Measurements from ENCODE around the gene TAF11L8.
"Not testable (repeated sequence)": the region's sequence is repeated elsewhere in the genome, so short reads cannot be mapped to it uniquely, and the experiment has no call there.

Gene TAF11L8

GRCh38 chr5:17604951-17605350, 14.2 kb upstream of the TAF11L8 start:
- no peak overlapping the region for H3K4me3 ChIP-seq (ENCODE audit: low read length)
- TF ChIP-seq CTCF (IDR thresholded peaks at IDR 0.05; ENCODE audit: insufficient read depth, low read depth, low read length, missing control alignments): no peak

GRCh38 chr5:17603880-17604279, 13.1 kb upstream of the TAF11L8 start, which contains the start of gene TAF11L11:
TAF11L11 (plus strand) TSS chr5:17604183.
- DNase-seq (ENCODE audit: low read depth); H3K4me3 ChIP-seq (ENCODE audit: low read length): not testable (repeated sequence)

More at GRCh38 chr5:17604951-17605350, 14.2 kb upstream of the TAF11L8 start:
- no peak for DNase-seq (ENCODE audit: low read depth)

- H3K4me3 ChIP-seq (ENCODE audit: low read length): not testable (repeated sequence)
These were observed 7.0 kb upstream of the TAF11L8 start, which contains the start of gene TAF11L10 for GRCh38 chr5:17597728-17598127. TAF11L10 (minus strand) TSS chr5:17597828.

GRCh38 chr5:17594255-17594654, 3.5 kb upstream of the TAF11L8 start, which contains the start of gene TAF11L9:
TAF11L9 (minus strand) TSS chr5:17594394.
- not testable (repeated sequence) for H3K4me3 ChIP-seq (ENCODE audit: low read length); DNase-seq (ENCODE audit: low read depth)

More at GRCh38 chr5:17597728-17598127, 7.0 kb upstream of the TAF11L8 start, which contains the start of gene TAF11L10:
- not testable (repeated sequence) for DNase-seq (ENCODE audit: low read depth)

- DNase-seq (ENCODE audit: low read depth): not testable (repeated sequence)
These were observed 5.1 kb downstream of the TAF11L8 start, which contains the start of gene TAF11L7 for GRCh38 chr5:17585658-17586057. TAF11L7 (minus strand) TSS chr5:17585758.

More at GRCh38 chr5:17585658-17586057, 5.1 kb downstream of the TAF11L8 start, which contains the start of gene TAF11L7:
- not testable (repeated sequence) for H3K4me3 ChIP-seq (ENCODE audit: low read length)

All from epithelial cell of esophagus (primary cell).